Measurements from ENCODE around the gene RNASEH2B. TPM values are rescaled to one million over a fixed set of nuclear protein-coding genes. Genes with fewer than 3 reads are reported as not detected.

Gene RNASEH2B
- total RNA-seq, 1 donor from 2014 or later: 23.6 TPM

- no peak overlapping the region for H3K9ac ChIP-seq (ENCODE audit: low read length)
Measured at GRCh38 chr13:50957620-50958019, 48.0 kb downstream of the RNASEH2B start.

GRCh38 chr13:50969691-50970090, 60.1 kb downstream of the RNASEH2B start:
- DNase-seq (ENCODE audit: low read depth) (no peak), FAIRE-seq (no peak)
- Mint-ChIP-seq H3K4me3 (ENCODE audit: unreplicated experiment) (no peak overlapping the region), H3K27me3 (ENCODE audit: low read depth, unreplicated experiment) (no peaks in the 10 kb centered on the region), H3K4me1 (ENCODE audit: low read depth, unreplicated experiment) (no peaks in the 10 kb centered on the region), H3K36me3 (ENCODE audit: low read depth, unreplicated experiment) (peaks cover 2% of the 10 kb centered on the region), H3K27ac (ENCODE audit: unreplicated experiment) (no peak overlapping the region), H3K9me3 (ENCODE audit: unreplicated experiment) (no peaks in the 10 kb centered on the region)
- no peaks in the 10 kb centered on the region for H3K36me3 ChIP-seq (ENCODE audit: insufficient read depth, low read length)
- no peaks in the 10 kb centered on the region for H4K20me1 ChIP-seq (ENCODE audit: insufficient read depth, low read length)
- no peak overlapping the region for H3K27ac ChIP-seq (ENCODE audit: low read depth, low read length)
- H2AFZ ChIP-seq (ENCODE audit: low read depth, low read length): no peak overlapping the region
- H3K79me2 ChIP-seq (ENCODE audit: insufficient read depth, low read length): no peaks in the 10 kb centered on the region
- H3K9ac ChIP-seq (ENCODE audit: low read length): no peak overlapping the region
- H3K27me3 ChIP-seq (ENCODE audit: insufficient read depth, low read length): no peaks in the 10 kb centered on the region
- H3K4me3 ChIP-seq (ENCODE audit: insufficient read depth, low read depth, low read length): no peak overlapping the region
- H3K4me2 ChIP-seq (ENCODE audit: low read length): peak overlapping the region; percentile 40
- TF ChIP-seq EZH2 (IDR thresholded peaks at IDR 0.05; ENCODE audit: insufficient read depth, low read length) (no peak), CTCF (IDR thresholded peaks at IDR 0.05; ENCODE audit: insufficient read depth, low read depth, low read length) (no peak)
- H3K4me1 ChIP-seq (ENCODE audit: insufficient read depth, low read length): no peaks in the 10 kb centered on the region
- no peaks in the 10 kb centered on the region for H3K9me3 ChIP-seq (ENCODE audit: insufficient read depth, low read depth, low read length)

More at GRCh38 chr13:50957620-50958019, 48.0 kb downstream of the RNASEH2B start:
- no peaks in the 10 kb centered on the region for H3K4me1 ChIP-seq (ENCODE audit: insufficient read depth, low read length)
- Mint-ChIP-seq H3K4me1 (ENCODE audit: low read depth, unreplicated experiment) (no peaks in the 10 kb centered on the region), H3K27me3 (ENCODE audit: low read depth, unreplicated experiment) (no peaks in the 10 kb centered on the region), H3K4me3 (ENCODE audit: unreplicated experiment) (no peak overlapping the region), H3K9me3 (ENCODE audit: unreplicated experiment) (no peaks in the 10 kb centered on the region), H3K27ac (ENCODE audit: unreplicated experiment) (no peak overlapping the region), H3K36me3 (ENCODE audit: low read depth, unreplicated experiment) (peaks cover 9% of the 10 kb centered on the region)
- no peaks in the 10 kb centered on the region for H3K27me3 ChIP-seq (ENCODE audit: insufficient read depth, low read length)
- no peak for DNase-seq (ENCODE audit: low read depth)
- no peaks in the 10 kb centered on the region for H3K9me3 ChIP-seq (ENCODE audit: insufficient read depth, low read depth, low read length)
- no peaks in the 10 kb centered on the region for H3K36me3 ChIP-seq (ENCODE audit: insufficient read depth, low read length)
- no peaks in the 10 kb centered on the region for H3K79me2 ChIP-seq (ENCODE audit: insufficient read depth, low read length)
- no peak overlapping the region for H3K4me2 ChIP-seq (ENCODE audit: low read length)
- H3K27ac ChIP-seq (ENCODE audit: low read depth, low read length): no peak overlapping the region
- H2AFZ ChIP-seq (ENCODE audit: low read depth, low read length): no peak overlapping the region
- no peak for TF ChIP-seq EZH2 (IDR thresholded peaks at IDR 0.05; ENCODE audit: insufficient read depth, low read length)
- no peak for TF ChIP-seq CTCF (IDR thresholded peaks at IDR 0.05; ENCODE audit: insufficient read depth, low read depth, low read length)
- H4K20me1 ChIP-seq (ENCODE audit: insufficient read depth, low read length): no peaks in the 10 kb centered on the region
- no peak for FAIRE-seq
- H3K4me3 ChIP-seq (ENCODE audit: insufficient read depth, low read depth, low read length): no peak overlapping the region

- Histone ChIP-seq H3K4me1 (ENCODE audit: insufficient read depth, low read length) (no peaks in the 10 kb centered on the region), H3K4me2 (ENCODE audit: low read length) (no peak overlapping the region), H3K4me3 (ENCODE audit: insufficient read depth, low read depth, low read length) (no peak overlapping the region), H3K36me3 (ENCODE audit: insufficient read depth, low read length) (no peaks in the 10 kb centered on the region), H3K9ac (ENCODE audit: low read length) (no peak overlapping the region), H3K27ac (ENCODE audit: low read depth, low read length) (no peak overlapping the region), H3K9me3 (ENCODE audit: insufficient read depth, low read depth, low read length) (no peaks in the 10 kb centered on the region), H4K20me1 (ENCODE audit: insufficient read depth, low read length) (no peaks in the 10 kb centered on the region), H3K79me2 (ENCODE audit: insufficient read depth, low read length) (no peaks in the 10 kb centered on the region), H3K27me3 (ENCODE audit: insufficient read depth, low read length) (no peaks in the 10 kb centered on the region), H2AFZ (ENCODE audit: low read depth, low read length) (no peak overlapping the region)
- DNase-seq (ENCODE audit: low read depth) (no peak), FAIRE-seq (no peak)
- TF ChIP-seq EZH2 (IDR thresholded peaks at IDR 0.05; ENCODE audit: insufficient read depth, low read length): no peak
- no peak for TF ChIP-seq CTCF (IDR thresholded peaks at IDR 0.05; ENCODE audit: insufficient read depth, low read depth, low read length)
- Mint-ChIP-seq H3K4me1 (ENCODE audit: low read depth, unreplicated experiment) (no peaks in the 10 kb centered on the region), H3K27me3 (ENCODE audit: low read depth, unreplicated experiment) (no peaks in the 10 kb centered on the region), H3K9me3 (ENCODE audit: unreplicated experiment) (no peaks in the 10 kb centered on the region), H3K36me3 (ENCODE audit: low read depth, unreplicated experiment) (peaks cover 2% of the 10 kb centered on the region), H3K4me3 (ENCODE audit: unreplicated experiment) (no peak overlapping the region), H3K27ac (ENCODE audit: unreplicated experiment) (no peak overlapping the region)
Measured at GRCh38 chr13:50970956-50971355, 61.4 kb downstream of the RNASEH2B start.
